Measurements from ENCODE around the gene ANO1.

GRCh38 chr11:70175236-70175698, 97.2 kb downstream of the ANO1 start:
- TF ChIP-seq CTCF (IDR thresholded peaks at IDR 0.05) = no peak
- TF ChIP-seq POLR2A (IDR thresholded peaks at IDR 0.05) = no peak
